NCI-H526 (cell line): ENCODE results near the gene IFT81.
"Not testable (repeated sequence)": the region's sequence is repeated elsewhere in the genome, so short reads cannot be mapped to it uniquely, and the experiment has no call there.

Experiments
- DNase-seq, 2 experiments: peaks; one replicate each; lab custom pipeline; 2025; lab: John Stamatoyannopoulos, UW

IFT81 gene

GRCh38 chr12:110203546-110203945 lies 79.4 kb downstream of the IFT81 start:
- DNase-seq: no peak

- DNase-seq: no peak
Observed at GRCh38 chr12:110205931-110206330, 81.8 kb downstream of the IFT81 start.

GRCh38 chr12:110211639-110212536 lies 87.7 kb downstream of the IFT81 start:
- not testable (repeated sequence) for DNase-seq

- DNase-seq: no peak
Observed at GRCh38 chr12:110217996-110218674, 94.0 kb downstream of the IFT81 start.

GRCh38 chr12:110222027-110222426 lies 97.9 kb downstream of the IFT81 start:
- no peak for DNase-seq

GRCh38 chr12:110222433-110222832 lies 98.3 kb downstream of the IFT81 start:
- no peak for DNase-seq

- no peak for DNase-seq
Observed at GRCh38 chr12:110223777-110224378, 99.7 kb downstream of the IFT81 start.

- peak; percentile 68 to 74 for DNase-seq
Observed at GRCh38 chr12:110224379-110225304, 100.5 kb downstream of the IFT81 start.

GRCh38 chr12:110227138-110227537 lies 103.0 kb downstream of the IFT81 start:
- DNase-seq: no peak

GRCh38 chr12:110228348-110228747 lies 104.2 kb downstream of the IFT81 start:
- DNase-seq: not testable (repeated sequence)

GRCh38 chr12:110228756-110229155 lies 104.6 kb downstream of the IFT81 start:
- no peak for DNase-seq

GRCh38 chr12:110229409-110229808 lies 105.3 kb downstream of the IFT81 start:
- no peak for DNase-seq

GRCh38 chr12:110230655-110231054 lies 106.5 kb downstream of the IFT81 start:
- DNase-seq: peak in 1 of 2 experiments; percentile 1

GRCh38 chr12:110233212-110233903 lies 109.2 kb downstream of the IFT81 start:
- DNase-seq: peak; percentile 17 to 28

GRCh38 chr12:110234331-110234751 lies 110.2 kb downstream of the IFT81 start:
- DNase-seq: peak; percentile 6 to 16

- no peak for DNase-seq
Observed at GRCh38 chr12:110234755-110235154, 110.6 kb downstream of the IFT81 start.

- no peak for DNase-seq
Observed at GRCh38 chr12:110235383-110235782, 111.2 kb downstream of the IFT81 start.

- no peak for DNase-seq
Observed at GRCh38 chr12:110243227-110243626, 119.1 kb downstream of the IFT81 start.

GRCh38 chr12:110244372-110244771 lies 120.2 kb downstream of the IFT81 start:
- DNase-seq: peak; percentile 50 to 59

GRCh38 chr12:110244829-110245228 lies 120.7 kb downstream of the IFT81 start:
- DNase-seq: peak; percentile 63 to 70

- DNase-seq: peak; percentile 41 to 76
Observed at GRCh38 chr12:110245369-110245772, 121.2 kb downstream of the IFT81 start.
